SK-N-SH treated with all-trans-retinoic acid at 6 μM for 48 hours (cell line): Measurements from ENCODE around the gene GOLGA1.

Experiments
- BACH2 ChIP-seq: fragments of 250-450 bp; sonication (Bioruptor Pico); IDR thresholded peaks from 2 replicates; pipeline ENCODE4 v1.9.0; 2021; ENCODE audit warnings: mild to moderate bottlenecking, borderline replicate concordance
- CREB5 ChIP-seq: fragments of 250-450 bp; sonication (Bioruptor Pico); IDR thresholded peaks from 2 replicates; pipeline ENCODE4 v1.5.1; 2020; ENCODE audit warnings: low read depth, mild to moderate bottlenecking, moderate library complexity
- CSDC2 ChIP-seq: fragments of 250-450 bp; sonication (Bioruptor Pico); IDR thresholded peaks from 2 replicates; pipeline ENCODE4 v1.5.0; 2020; ENCODE audit warnings: mild to moderate bottlenecking, moderate library complexity
- CSRNP3 ChIP-seq: fragments of 250-450 bp; sonication (Bioruptor Pico); IDR thresholded peaks from 2 replicates; pipeline ENCODE4 v1.5.1; 2021; ENCODE audit warnings: mild to moderate bottlenecking, moderate library complexity
- ESRRG ChIP-seq: fragments of 250-450 bp; sonication (Bioruptor Pico); IDR thresholded peaks from 2 replicates; pipeline ENCODE4 v1.6.1; 2021; ENCODE audit warnings: mild to moderate bottlenecking
- ISL1 ChIP-seq: fragments of 250-450 bp; sonication (Bioruptor Pico); IDR thresholded peaks from 2 replicates; pipeline ENCODE4 v2.1.2; 2022; ENCODE audit warnings: mild to moderate bottlenecking, moderate library complexity
- PATZ1 ChIP-seq: fragments of 250-450 bp; sonication (Bioruptor Pico); IDR thresholded peaks from 2 replicates; pipeline ENCODE4 v1.8.0; 2020; ENCODE audit warnings: mild to moderate bottlenecking, moderate library complexity, borderline replicate concordance
- POU6F1 ChIP-seq: fragments of 250-450 bp; sonication (Bioruptor Pico); IDR thresholded peaks from 2 replicates; pipeline ENCODE4 v1.8.0; 2021; ENCODE audit warnings: low read depth, mild to moderate bottlenecking, moderate library complexity, borderline replicate concordance
- SNAI2 ChIP-seq: fragments of 250-450 bp; sonication (Bioruptor Pico); IDR thresholded peaks from 2 replicates; pipeline ENCODE4 v1.5.0; 2020; ENCODE audit warnings: mild to moderate bottlenecking, moderate library complexity
- TCF4 ChIP-seq: fragments of 250-450 bp; sonication (Bioruptor Pico); IDR thresholded peaks from 2 replicates; pipeline ENCODE4 v1.8.0; 2021; ENCODE audit warnings: mild to moderate bottlenecking, moderate library complexity, borderline replicate concordance
- TSHZ2 ChIP-seq: fragments of 250-450 bp; sonication (Bioruptor Pico); IDR thresholded peaks from 2 replicates; pipeline ENCODE4 v1.5.0; 2020; ENCODE audit warnings: mild to moderate bottlenecking, moderate library complexity
- ZFP3 ChIP-seq: fragments of 250-450 bp; sonication (Bioruptor Pico); IDR thresholded peaks from 2 replicates; pipeline ENCODE4 v1.5.0; 2020; ENCODE audit warnings: mild to moderate bottlenecking, moderate library complexity
- ZFP30 ChIP-seq: fragments of 450-650 bp; formaldehyde crosslinking; IDR thresholded peaks from 2 replicates; pipeline ENCODE4 v1.5.0; 2022; ENCODE audit warnings: mild to moderate bottlenecking, moderate library complexity

GRCh38 chr9:124869986-124870560 is 70.8 kb downstream of the GOLGA1 start:
- no peak for TF ChIP-seq CREB5
- no peak for TF ChIP-seq ISL1 (CRISPR knock-in tag)
- TF ChIP-seq BACH2 (CRISPR knock-in tag) = no peak
- no peak for TF ChIP-seq POU6F1 (CRISPR knock-in tag)
- no peak for TF ChIP-seq TSHZ2
- no peak for TF ChIP-seq SNAI2 (CRISPR knock-in tag)
- TF ChIP-seq TCF4 (CRISPR knock-in tag) = no peak
- TF ChIP-seq ZFP30 (CRISPR knock-in tag) = no peak
- TF ChIP-seq CSDC2 (CRISPR knock-in tag) = no peak
- TF ChIP-seq ZFP3 = no peak
- TF ChIP-seq PATZ1 (CRISPR knock-in tag) = no peak
- TF ChIP-seq ESRRG = no peak
- no peak for TF ChIP-seq CSRNP3 (CRISPR knock-in tag)
